ENCODE data around the gene DRP2.

GRCh38 chrX:101258259-101258581 is 38.6 kb downstream of the DRP2 start:
- TF ChIP-seq ELF4 (IDR thresholded peaks at IDR 0.05) (no peak), FOXM1 (IDR thresholded peaks at IDR 0.05; ENCODE audit: borderline replicate concordance) (no peak), TARDBP (IDR thresholded peaks at IDR 0.05) (no peak), FOXK2 (IDR thresholded peaks at IDR 0.05) (no peak), SP1 (IDR thresholded peaks at IDR 0.05) (no peak), PKNOX1 (IDR thresholded peaks at IDR 0.05) (no peak), NFRKB (IDR thresholded peaks at IDR 0.05) (no peak), HDGF (IDR thresholded peaks at IDR 0.05; ENCODE audit: borderline replicate concordance) (no peak), SUZ12 (IDR thresholded peaks at IDR 0.05) (no peak), CTBP1 (IDR thresholded peaks at IDR 0.05; ENCODE audit: borderline replicate concordance) (no peak), BHLHE40 (IDR thresholded peaks at IDR 0.05; ENCODE audit: borderline replicate concordance) (no peak), L3MBTL2 (conservative IDR thresholded peaks at IDR 0.05) (no peak)
